HG03060 (cell line): Measurements from ENCODE around the gene ZDHHC21.
"Not testable (repeated sequence)": the region's sequence is repeated elsewhere in the genome, so short reads cannot be mapped to it uniquely, and the experiment has no call there.

Experiments used
- ATAC-seq: cut with Tn5 transposase; IDR thresholded peaks from one replicate; pipeline ENCODE4 v1.9.1; 2021; ENCODE audit warnings: low read depth, moderate number of reproducible peaks; ENCODE audit not compliant: unreplicated experiment

Gene ZDHHC21

GRCh38 chr9:14687042-14687719 is 6.1 kb downstream of the ZDHHC21 start:
- ATAC-seq, result no peak

GRCh38 chr9:14686168-14686567 is 7.1 kb downstream of the ZDHHC21 start:
- ATAC-seq, result no peak

- ATAC-seq, result not testable (repeated sequence)
Measured at GRCh38 chr9:14682616-14683015, 10.6 kb downstream of the ZDHHC21 start.

- no peak for ATAC-seq
Measured at GRCh38 chr9:14678776-14679175, 14.5 kb downstream of the ZDHHC21 start.

- ATAC-seq, result no peak
Measured at GRCh38 chr9:14677872-14678271, 15.4 kb downstream of the ZDHHC21 start.

- no peak for ATAC-seq
Measured at GRCh38 chr9:14677396-14677795, 15.8 kb downstream of the ZDHHC21 start.

- ATAC-seq, result no peak
Measured at GRCh38 chr9:14674630-14675029, 18.6 kb downstream of the ZDHHC21 start.

- ATAC-seq, result no peak
Measured at GRCh38 chr9:14671377-14671776, 21.9 kb downstream of the ZDHHC21 start.

- no peak for ATAC-seq
Measured at GRCh38 chr9:14670718-14671117, 22.5 kb downstream of the ZDHHC21 start.

GRCh38 chr9:14664022-14664421 is 29.2 kb downstream of the ZDHHC21 start:
- not testable (repeated sequence) for ATAC-seq

GRCh38 chr9:14662060-14662453 is 31.2 kb downstream of the ZDHHC21 start:
- no peak for ATAC-seq

- ATAC-seq, result no peak
Measured at GRCh38 chr9:14661421-14662059, 31.7 kb downstream of the ZDHHC21 start.

GRCh38 chr9:14660721-14661120 is 32.5 kb downstream of the ZDHHC21 start:
- no peak for ATAC-seq

GRCh38 chr9:14654932-14655331 is 38.3 kb downstream of the ZDHHC21 start:
- ATAC-seq, result no peak

- ATAC-seq, result no peak
Measured at GRCh38 chr9:14653511-14653910, 39.7 kb downstream of the ZDHHC21 start.

GRCh38 chr9:14652729-14653377 is 40.4 kb downstream of the ZDHHC21 start:
- ATAC-seq, result no peak

- no peak for ATAC-seq
Measured at GRCh38 chr9:14650596-14650995, 42.6 kb downstream of the ZDHHC21 start.

GRCh38 chr9:14645648-14646047 is 47.6 kb downstream of the ZDHHC21 start:
- no peak for ATAC-seq

GRCh38 chr9:14640967-14641366 is 52.3 kb downstream of the ZDHHC21 start:
- ATAC-seq, result no peak

GRCh38 chr9:14640294-14640693 is 52.9 kb downstream of the ZDHHC21 start:
- no peak for ATAC-seq

GRCh38 chr9:14633906-14634565 is 59.2 kb downstream of the ZDHHC21 start:
- no peak for ATAC-seq
